ENCODE measurements around the gene CEP131.

Gene CEP131

GRCh38 chr17:81182596-81182995 lies 40.2 kb downstream of the CEP131 start:
- no peak overlapping the region for H3K4me3 ChIP-seq (replicated peaks; ENCODE audit: low read depth, low read length)
- TF ChIP-seq, protein P1, sequence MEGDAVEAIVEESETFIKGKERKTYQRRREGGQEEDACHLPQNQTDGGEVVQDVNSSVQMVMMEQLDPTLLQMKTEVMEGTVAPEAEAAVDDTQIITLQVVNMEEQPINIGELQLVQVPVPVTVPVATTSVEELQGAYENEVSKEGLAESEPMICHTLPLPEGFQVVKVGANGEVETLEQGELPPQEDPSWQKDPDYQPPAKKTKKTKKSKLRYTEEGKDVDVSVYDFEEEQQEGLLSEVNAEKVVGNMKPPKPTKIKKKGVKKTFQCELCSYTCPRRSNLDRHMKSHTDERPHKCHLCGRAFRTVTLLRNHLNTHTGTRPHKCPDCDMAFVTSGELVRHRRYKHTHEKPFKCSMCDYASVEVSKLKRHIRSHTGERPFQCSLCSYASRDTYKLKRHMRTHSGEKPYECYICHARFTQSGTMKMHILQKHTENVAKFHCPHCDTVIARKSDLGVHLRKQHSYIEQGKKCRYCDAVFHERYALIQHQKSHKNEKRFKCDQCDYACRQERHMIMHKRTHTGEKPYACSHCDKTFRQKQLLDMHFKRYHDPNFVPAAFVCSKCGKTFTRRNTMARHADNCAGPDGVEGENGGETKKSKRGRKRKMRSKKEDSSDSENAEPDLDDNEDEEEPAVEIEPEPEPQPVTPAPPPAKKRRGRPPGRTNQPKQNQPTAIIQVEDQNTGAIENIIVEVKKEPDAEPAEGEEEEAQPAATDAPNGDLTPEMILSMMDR (IDR thresholded peaks at IDR 0.05; ENCODE audit: low read length, missing control alignments): no peak
- DNase-seq (ENCODE audit: low read depth): no peak

GRCh38 chr17:81181811-81182185 lies 41.0 kb downstream of the CEP131 start:
- DNase-seq (ENCODE audit: low read depth): no peak
- TF ChIP-seq, protein P1 (IDR thresholded peaks at IDR 0.05; ENCODE audit: low read length, missing control alignments): no peak
- no peak overlapping the region for H3K4me3 ChIP-seq (replicated peaks; ENCODE audit: low read depth, low read length)

DNA sequence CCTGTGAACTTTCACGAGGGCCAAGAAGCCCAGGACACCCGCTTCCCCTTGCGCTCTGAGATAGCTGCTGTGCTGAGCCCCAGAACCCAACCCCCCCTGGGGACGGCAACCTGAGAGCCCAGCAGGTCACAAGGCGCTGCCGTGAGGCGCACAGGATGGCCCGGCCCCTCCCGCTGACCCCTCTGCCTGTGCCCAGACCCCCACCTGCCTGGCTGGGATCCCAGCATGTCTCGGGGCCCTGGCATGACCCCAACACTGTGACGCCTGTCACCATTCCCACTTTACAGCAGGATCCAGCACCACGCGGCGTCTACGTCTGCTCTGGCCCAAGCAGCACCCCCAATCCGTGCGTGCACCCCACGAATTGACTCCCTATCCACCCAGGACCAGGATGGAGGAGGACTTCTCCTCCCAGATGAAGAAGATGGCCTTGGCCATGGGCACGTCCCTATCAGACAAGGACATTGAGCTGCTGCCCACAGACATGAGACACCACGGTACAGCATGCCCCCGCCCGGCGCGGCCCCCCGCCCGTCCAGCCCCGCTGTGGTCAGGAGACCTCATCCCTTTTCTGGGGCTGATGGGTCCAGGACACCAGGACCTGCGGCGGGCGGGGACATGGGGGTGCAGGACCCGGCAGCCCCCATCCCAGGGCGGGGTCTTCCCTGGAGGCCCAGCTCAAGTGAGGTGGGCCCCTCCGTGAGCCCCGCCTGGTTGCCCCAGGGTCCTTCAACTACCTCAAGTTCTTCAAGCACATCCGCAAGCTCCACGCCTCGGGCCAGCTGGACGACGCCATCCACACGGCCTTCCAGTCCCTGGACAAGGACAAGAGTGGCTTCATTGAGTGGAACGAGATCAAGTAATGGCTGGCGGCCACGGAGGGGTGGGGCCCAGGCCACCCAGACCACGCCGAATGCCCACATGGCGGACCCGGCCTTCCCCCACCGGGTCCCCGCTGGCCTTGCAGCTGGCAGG lies 41.6 kb downstream of the CEP131 start:
- DNase-seq (ENCODE audit: low read depth): no peak
- TF ChIP-seq, protein P1 (IDR thresholded peaks at IDR 0.05; ENCODE audit: low read length, missing control alignments): no peak
- H3K4me3 ChIP-seq (replicated peaks; ENCODE audit: low read depth, low read length): no peak overlapping the region

DNA sequence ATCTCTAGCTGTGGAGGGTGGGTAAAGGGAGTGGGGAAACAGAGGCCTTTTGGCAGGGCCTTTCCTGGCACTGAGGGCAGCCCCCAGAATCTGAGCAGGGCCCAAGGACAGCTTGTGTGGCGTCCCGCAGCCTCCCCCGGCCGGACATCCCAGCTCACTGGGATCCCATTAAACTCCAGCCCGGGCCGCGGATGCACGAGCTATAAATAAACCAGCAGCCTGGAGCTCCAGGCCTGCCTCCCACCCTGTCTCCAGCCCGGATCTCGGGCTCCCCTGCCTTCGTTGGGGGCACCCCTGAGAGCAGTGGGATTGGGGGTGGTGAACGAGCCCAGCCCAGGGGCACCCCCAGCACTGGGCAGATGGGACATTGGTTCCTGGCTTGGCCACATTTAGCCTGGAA lies 42.9 kb downstream of the CEP131 start:
- TF ChIP-seq, protein P1 (IDR thresholded peaks at IDR 0.05; ENCODE audit: low read length, missing control alignments): no peak
- DNase-seq (ENCODE audit: low read depth): no peak
- H3K4me3 ChIP-seq (replicated peaks; ENCODE audit: low read depth, low read length): no peak overlapping the region

DNA sequence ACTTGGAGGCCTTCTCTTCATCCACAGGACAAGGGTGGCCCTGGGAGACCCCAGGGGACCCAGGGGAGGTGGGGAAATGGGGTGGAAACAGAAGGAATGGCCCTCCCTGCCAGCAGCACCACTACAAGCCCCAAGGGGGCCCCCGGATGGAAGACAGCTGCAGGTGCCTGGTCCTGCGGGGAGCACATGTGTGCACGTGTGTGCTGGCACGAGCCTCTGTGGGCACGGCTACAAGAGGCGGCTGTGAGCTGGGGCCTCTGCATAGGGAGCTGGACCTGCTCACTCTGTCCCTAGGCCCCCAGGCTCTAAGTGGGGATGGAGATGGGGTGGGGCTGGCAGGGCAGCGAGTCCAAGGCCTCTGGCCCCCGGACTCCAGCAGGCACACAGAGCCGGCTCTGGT lies 43.5 kb downstream of the CEP131 start:
- no peak for DNase-seq (ENCODE audit: low read depth)
- TF ChIP-seq, protein P1 (IDR thresholded peaks at IDR 0.05; ENCODE audit: low read length, missing control alignments): no peak
- no peak overlapping the region for H3K4me3 ChIP-seq (replicated peaks; ENCODE audit: low read depth, low read length)

DNA sequence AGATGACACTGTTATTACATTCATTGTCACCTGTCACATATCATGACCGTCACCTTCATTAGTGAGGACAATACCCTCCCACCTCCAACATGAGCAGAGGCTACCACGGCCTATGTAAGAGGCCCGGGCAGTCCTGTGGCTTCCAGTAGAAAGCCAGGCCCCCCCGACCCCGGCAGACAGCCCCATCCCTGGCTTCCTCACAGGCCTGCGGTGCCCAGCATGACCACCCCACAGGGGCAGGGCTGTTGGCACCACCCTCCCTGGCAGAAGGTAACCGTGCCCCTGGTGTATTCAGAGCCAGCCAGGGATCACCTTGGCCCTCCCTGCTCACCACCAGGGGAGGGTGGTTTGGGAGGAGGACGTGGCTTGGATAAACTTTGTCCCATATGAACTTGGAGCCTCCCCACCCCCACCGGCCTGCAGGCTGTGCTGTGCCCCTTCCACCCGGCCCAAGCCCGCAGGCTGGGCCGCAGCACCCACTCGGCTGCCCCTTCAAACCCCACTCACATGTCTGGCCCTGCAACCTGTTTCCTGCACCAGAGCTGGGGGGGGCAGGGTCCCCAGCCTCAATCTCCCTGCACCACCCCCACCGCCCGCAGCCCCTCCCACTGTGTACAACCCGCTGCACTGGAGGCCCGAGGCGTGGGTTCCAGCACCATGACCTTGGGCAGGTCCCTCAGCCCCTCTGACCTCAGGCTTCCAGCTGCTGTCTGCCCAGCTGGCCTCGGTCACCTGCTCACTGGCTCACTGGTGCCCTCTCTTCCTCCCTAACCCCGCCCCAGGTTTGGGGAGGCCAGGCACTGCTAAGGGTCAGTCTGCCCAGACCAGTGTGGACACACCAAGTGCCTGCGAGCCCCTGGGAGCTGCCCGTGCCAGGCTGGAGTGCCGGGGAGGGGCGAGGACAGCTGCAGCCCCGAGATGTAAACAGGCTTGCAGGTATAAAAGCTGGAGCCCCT lies 44.4 kb downstream of the CEP131 start:
- H3K4me3 ChIP-seq (replicated peaks; ENCODE audit: low read depth, low read length): no peak overlapping the region
- DNase-seq (ENCODE audit: low read depth): no peak
- TF ChIP-seq, protein P1 (IDR thresholded peaks at IDR 0.05; ENCODE audit: low read length, missing control alignments): no peak

Data from fibroblast of pulmonary artery (primary cell).